Activated CD4-positive, alpha-beta T cell treated with anti-CD3 and anti-CD28 coated beads, Interleukin-2, amount 10 ng/mL, durations not matched to agents 7 days and 5 days (primary cell): ENCODE measurements around the gene FGFR3. TPM values are rescaled to one million over a fixed set of nuclear protein-coding genes. Genes with fewer than 3 reads are reported as not detected.

ENCODE experiments used
- CTCF ChIA-PET: fragments of 350-600 bp; sonication (Branson Sonifier 250); formaldehyde crosslinking; loops from one replicate; lab custom pipeline; 2021; ENCODE audit warnings: antibody characterized with exemption; lab: Charles Lee
- POLR2A ChIA-PET: fragments of 350-600 bp; sonication (Branson Sonifier 250); formaldehyde crosslinking; loops from one replicate; lab custom pipeline; 2021; ENCODE audit warnings: antibody characterized with exemption; lab: Charles Lee
- DNase-seq: peaks from one replicate; pipeline ENCODE4 v3.0.0-alpha.2; 2020
- H3K27ac Mint-ChIP-seq: one replicate; pipeline ENCODE4 v1.8.0; 2021; ENCODE audit warnings: mild to moderate bottlenecking, moderate library complexity, mixed read lengths
- H3K27me3 Mint-ChIP-seq: one replicate; pipeline ENCODE4 v1.8.0; 2021; ENCODE audit warnings: mixed read lengths
- H3K36me3 Mint-ChIP-seq: one replicate; pipeline ENCODE4 v1.8.0; 2021; ENCODE audit warnings: low read depth, mixed read lengths
- H3K4me1 Mint-ChIP-seq: one replicate; pipeline ENCODE4 v1.8.0; 2021; ENCODE audit warnings: mixed read lengths
- H3K4me3 Mint-ChIP-seq: one replicate; pipeline ENCODE4 v1.8.0; 2021; ENCODE audit warnings: mild to moderate bottlenecking, moderate library complexity, mixed read lengths
- H3K9me3 Mint-ChIP-seq: one replicate; pipeline ENCODE4 v1.8.0; 2021; ENCODE audit warnings: mixed read lengths
- total RNA-seq, 2 experiments: library from RNA; stranded (reverse); gene quantifications; one replicate each; pipeline ENCODE4 v1.2.3, GENCODE V29; 2021

Gene FGFR3
- total RNA-seq, 2 experiments from 2014 or later = 0.25 to 0.27 TPM

- no peak for DNase-seq
- Mint-ChIP-seq H3K4me3 (no peak overlapping the region), H3K27ac (no peak overlapping the region), H3K36me3 (peaks cover 9% of the 10 kb centered on the region), H3K9me3 (no peaks in the 10 kb centered on the region), H3K4me1 (no peaks in the 10 kb centered on the region), H3K27me3 (no peaks in the 10 kb centered on the region)
- ChIA-PET CTCF (no interaction called here), POLR2A (no interaction called here)
Observed at GRCh38 chr4:1813915-1814314, 20.8 kb downstream of the FGFR3 start.

- Mint-ChIP-seq H3K27me3 (no peaks in the 10 kb centered on the region), H3K36me3 (peaks cover 14% of the 10 kb centered on the region), H3K4me3 (no peak overlapping the region), H3K27ac (no peak overlapping the region), H3K4me1 (no peaks in the 10 kb centered on the region), H3K9me3 (no peaks in the 10 kb centered on the region)
- no peak for DNase-seq
- CTCF ChIA-PET = interaction anchor here (1.5 to 2.1 kb wide), 2 partner anchors 29 to 69 kb away, joined by 3 to 7 read pairs; no protein-coding TSS in a partner anchor
- POLR2A ChIA-PET = no interaction called here
Observed at GRCh38 chr4:1814453-1814852, 21.4 kb downstream of the FGFR3 start.

GRCh38 chr4:1815096-1815996, 22.3 kb downstream of the FGFR3 start:
- Mint-ChIP-seq H3K4me1 (no peaks in the 10 kb centered on the region), H3K36me3 (peaks cover 20% of the 10 kb centered on the region), H3K27ac (no peak overlapping the region), H3K9me3 (no peaks in the 10 kb centered on the region), H3K27me3 (no peaks in the 10 kb centered on the region), H3K4me3 (no peak overlapping the region)
- ChIA-PET POLR2A (no interaction called here), CTCF (interaction anchor here (0.7 to 2.1 kb wide), 3 partner anchors 15 to 70 kb away, joined by 3 to 7 read pairs (median 4); no protein-coding TSS in a partner anchor)
- no peak for DNase-seq

GRCh38 chr4:1815997-1816860, 23.1 kb downstream of the FGFR3 start:
- POLR2A ChIA-PET = no interaction called here
- no peak overlapping the region for H3K27ac Mint-ChIP-seq
- H3K4me1 Mint-ChIP-seq = no peaks in the 10 kb centered on the region
- peaks cover 20% of the 10 kb centered on the region for H3K36me3 Mint-ChIP-seq
- H3K27me3 Mint-ChIP-seq = no peaks in the 10 kb centered on the region
- no peaks in the 10 kb centered on the region for H3K9me3 Mint-ChIP-seq
- CTCF ChIA-PET = interaction anchor here (1.5 to 2.1 kb wide), 2 partner anchors 31 to 71 kb away, joined by 3 to 7 read pairs; no protein-coding TSS in a partner anchor
- H3K4me3 Mint-ChIP-seq = no peak overlapping the region
- no peak for DNase-seq

- Mint-ChIP-seq H3K36me3 (peaks cover 26% of the 10 kb centered on the region), H3K4me1 (no peaks in the 10 kb centered on the region), H3K4me3 (no peak overlapping the region), H3K27me3 (no peaks in the 10 kb centered on the region), H3K27ac (no peak overlapping the region), H3K9me3 (no peaks in the 10 kb centered on the region)
- ChIA-PET CTCF (interaction anchor here (0.6 to 1.7 kb wide), 2 partner anchors 11 to 158 kb away, joined by 3 read pairs; no protein-coding TSS in a partner anchor), POLR2A (no interaction called here)
- DNase-seq = no peak
Observed at GRCh38 chr4:1819284-1819683, 26.2 kb downstream of the FGFR3 start.

- H3K27me3 Mint-ChIP-seq = no peaks in the 10 kb centered on the region
- POLR2A ChIA-PET = no interaction called here
- H3K9me3 Mint-ChIP-seq = no peaks in the 10 kb centered on the region
- H3K36me3 Mint-ChIP-seq = peaks cover 26% of the 10 kb centered on the region
- no peak for DNase-seq
- no peak overlapping the region for H3K27ac Mint-ChIP-seq
- CTCF ChIA-PET = interaction anchor here (0.6 to 1.0 kb wide), 3 partner anchors 9 to 159 kb away, joined by 3 to 4 read pairs (median 3); no protein-coding TSS in a partner anchor
- H3K4me3 Mint-ChIP-seq = no peak overlapping the region
- H3K4me1 Mint-ChIP-seq = no peaks in the 10 kb centered on the region
Observed at GRCh38 chr4:1819816-1820215, 26.7 kb downstream of the FGFR3 start.

- H3K27ac Mint-ChIP-seq = no peak overlapping the region
- H3K4me3 Mint-ChIP-seq = no peak overlapping the region
- peaks cover 23% of the 10 kb centered on the region for H3K36me3 Mint-ChIP-seq
- no peaks in the 10 kb centered on the region for H3K4me1 Mint-ChIP-seq
- CTCF ChIA-PET = interaction anchor here (0.9 to 1.0 kb wide), 2 partner anchors 13 to 66 kb away, joined by 3 read pairs; no protein-coding TSS in a partner anchor
- no peaks in the 10 kb centered on the region for H3K9me3 Mint-ChIP-seq
- POLR2A ChIA-PET = no interaction called here
- DNase-seq = no peak
- no peaks in the 10 kb centered on the region for H3K27me3 Mint-ChIP-seq
Observed at GRCh38 chr4:1821679-1822567, 28.8 kb downstream of the FGFR3 start.

GRCh38 chr4:1822568-1823544, 29.8 kb downstream of the FGFR3 start:
- CTCF ChIA-PET = interaction anchor here (0.6 to 1.5 kb wide), 3 partner anchors 10 to 1290 kb away, joined by 3 to 4 read pairs (median 3); no protein-coding TSS in a partner anchor
- H3K9me3 Mint-ChIP-seq = no peaks in the 10 kb centered on the region

GRCh38 chr4:1823545-1823932, 30.4 kb downstream of the FGFR3 start:
- no peaks in the 10 kb centered on the region for H3K4me1 Mint-ChIP-seq
- H3K9me3 Mint-ChIP-seq = no peaks in the 10 kb centered on the region
- no peak overlapping the region for H3K4me3 Mint-ChIP-seq
- H3K36me3 Mint-ChIP-seq = peaks cover 24% of the 10 kb centered on the region
- no peak for DNase-seq
- ChIA-PET POLR2A (no interaction called here), CTCF (interaction anchor here (0.6 to 1.5 kb wide), 2 partner anchors 10 to 1289 kb away, joined by 3 to 4 read pairs; no protein-coding TSS in a partner anchor)
- no peaks in the 10 kb centered on the region for H3K27me3 Mint-ChIP-seq
- H3K27ac Mint-ChIP-seq = no peak overlapping the region

More at GRCh38 chr4:1822568-1823544, 29.8 kb downstream of the FGFR3 start:
- Mint-ChIP-seq H3K27ac (no peak overlapping the region), H3K4me1 (no peaks in the 10 kb centered on the region), H3K36me3 (peaks cover 24% of the 10 kb centered on the region), H3K27me3 (no peaks in the 10 kb centered on the region), H3K4me3 (no peak overlapping the region)
- POLR2A ChIA-PET = no interaction called here
- DNase-seq = no peak

GRCh38 chr4:1824746-1825145, 31.7 kb downstream of the FGFR3 start:
- no peaks in the 10 kb centered on the region for H3K9me3 Mint-ChIP-seq
- DNase-seq = no peak
- POLR2A ChIA-PET = no interaction called here
- no peak overlapping the region for H3K4me3 Mint-ChIP-seq
- peaks cover 21% of the 10 kb centered on the region for H3K36me3 Mint-ChIP-seq
- H3K27ac Mint-ChIP-seq = no peak overlapping the region
- no peaks in the 10 kb centered on the region for H3K27me3 Mint-ChIP-seq
- no peaks in the 10 kb centered on the region for H3K4me1 Mint-ChIP-seq
- CTCF ChIA-PET = no interaction called here

GRCh38 chr4:1825326-1825725, 32.2 kb downstream of the FGFR3 start:
- no peak overlapping the region for H3K4me3 Mint-ChIP-seq
- H3K4me1 Mint-ChIP-seq = no peaks in the 10 kb centered on the region
- CTCF ChIA-PET = no interaction called here
- DNase-seq = no peak
- POLR2A ChIA-PET = no interaction called here
- peaks cover 22% of the 10 kb centered on the region for H3K36me3 Mint-ChIP-seq
- no peaks in the 10 kb centered on the region for H3K9me3 Mint-ChIP-seq
- no peak overlapping the region for H3K27ac Mint-ChIP-seq
- H3K27me3 Mint-ChIP-seq = no peaks in the 10 kb centered on the region
